Panc1 (cell line): ENCODE measurements around the gene OR4K17. TPM values are rescaled to one million over a fixed set of nuclear protein-coding genes. Genes with fewer than 3 reads are reported as not detected.
A peak's percentile ranks its signal among the peaks of the same experiment; 100 is the strongest.

Experiments used
- ATAC-seq: fragments of 200-7000 bp; cut with Tn5 transposase; 2 replicates; pipeline ENCODE4 v1.9.1; 2020; ENCODE audit warnings: mild to moderate bottlenecking, moderate library complexity
- BruUV-seq: library from RNA; stranded (reverse); fragments of 400-500 nt; replicated peaks from 2 replicates; lab custom pipeline; 2021; lab: Mats Ljungman, UMichigan
- CTCF ChIA-PET: fragments of 300-600 bp; sonication (Branson Sonifier 250); formaldehyde crosslinking; loops from one replicate; lab custom pipeline; 2022; ENCODE audit warnings: antibody characterized with exemption; lab: Charles Lee
- POLR2A ChIA-PET: fragments of 300-600 bp; sonication (Branson Sonifier 250); formaldehyde crosslinking; loops from one replicate; lab custom pipeline; 2022; ENCODE audit warnings: antibody characterized with exemption; lab: Charles Lee
- DNase-seq: peaks from one replicate; pipeline ENCODE4 v3.0.0-alpha.2; 2010; ENCODE audit warnings: low read depth, low spot score
- H3K27ac ChIP-seq: 2 replicates; pipeline ENCODE4 v1.5.1; 2011; ENCODE audit warnings: mild to moderate bottlenecking, low read length, inconsistent platforms
- H3K27me3 ChIP-seq: fragments of 200-500 bp; sonication (Bioruptor generic); 2 replicates; pipeline ENCODE4 v1.6.0; 2014; ENCODE audit warnings: low read length, inconsistent platforms; ENCODE audit not compliant: control insufficient read depth, insufficient read depth
- H3K36me3 ChIP-seq: fragments of 200-500 bp; sonication (Bioruptor generic); 2 replicates; pipeline ENCODE4 v1.5.1; 2014; ENCODE audit warnings: inconsistent platforms, mild to moderate bottlenecking, low read length, moderate library complexity; ENCODE audit not compliant: control insufficient read depth, insufficient read depth
- H3K4me1 ChIP-seq: 2 replicates; pipeline ENCODE4 v1.5.1; 2011; ENCODE audit warnings: inconsistent platforms, mild to moderate bottlenecking, low read length, moderate library complexity; ENCODE audit not compliant: control insufficient read depth, insufficient read depth
- H3K4me3 ChIP-seq, 2 experiments: 2 replicates each; pipeline ENCODE4 v1.5.1; 2011 to 2012; ENCODE audit warnings: low read depth in 2 of 2, low read length in 2 of 2, mild to moderate bottlenecking in 2 of 2, inconsistent platforms in 1 of 2, moderate library complexity in 1 of 2
- H3K9me3 ChIP-seq: fragments of 200-500 bp; sonication (Bioruptor generic); 2 replicates; pipeline ENCODE4 v1.5.1; 2014; ENCODE audit warnings: low read depth, mild to moderate bottlenecking, inconsistent platforms, low read length, moderate library complexity; ENCODE audit not compliant: control insufficient read depth, insufficient read depth
- CTCF ChIP-seq: fragments of 450-650 bp; IDR thresholded peaks from 2 replicates; pipeline ENCODE4 v1.5.1; 2017; ENCODE audit warnings: mild to moderate bottlenecking
- POLR2AphosphoS5 ChIP-seq: IDR thresholded peaks from 2 replicates; pipeline ENCODE4 v1.6.1; 2012; ENCODE audit warnings: mild to moderate bottlenecking, low read depth, low read length, moderate library complexity
- REST ChIP-seq, 2 experiments: IDR thresholded peaks; 2 replicates each; pipeline ENCODE4 v1.6.1; 2011 to 2012; ENCODE audit warnings: low read depth in 2 of 2, control low read depth in 1 of 2, low read length in 1 of 2, mild to moderate bottlenecking in 1 of 2, moderate library complexity in 1 of 2; ENCODE audit not compliant: insufficient read depth in 1 of 2
- SIN3A ChIP-seq: IDR thresholded peaks from 2 replicates; pipeline ENCODE4 v1.6.1; 2012; ENCODE audit warnings: low read depth, mild to moderate bottlenecking, low read length, moderate library complexity, borderline replicate concordance; ENCODE audit not compliant: insufficient read depth
- TCF7L2 ChIP-seq: IDR thresholded peaks from 2 replicates; pipeline ENCODE4 v1.6.1; 2011; ENCODE audit warnings: mild to moderate bottlenecking, low read depth, low read length, inconsistent platforms
- in situ Hi-C: cut with HindIII; loops from 2 replicates; pipeline ENCODE4 v1.10.0; 2016; ENCODE audit warnings: low sequenced_read_pairs, low pct_unique_long_range_greater_than_20kb
- intact Hi-C: fragments of 100-400 bp; cut with micrococcal nuclease; formaldehyde crosslinking; loops from one replicate; pipeline ENCODE4 v1.10.0; 2022; ENCODE audit not compliant: unreplicated experiment
- total RNA-seq: library from RNA; stranded (reverse); gene quantifications from one replicate; pipeline ENCODE4 v1.2.1, GENCODE V29; 2021; ENCODE audit not compliant: unreplicated experiment

The OR4K17 gene
- total RNA-seq, 1 experiment from 2014 or later: not detected

DNA sequence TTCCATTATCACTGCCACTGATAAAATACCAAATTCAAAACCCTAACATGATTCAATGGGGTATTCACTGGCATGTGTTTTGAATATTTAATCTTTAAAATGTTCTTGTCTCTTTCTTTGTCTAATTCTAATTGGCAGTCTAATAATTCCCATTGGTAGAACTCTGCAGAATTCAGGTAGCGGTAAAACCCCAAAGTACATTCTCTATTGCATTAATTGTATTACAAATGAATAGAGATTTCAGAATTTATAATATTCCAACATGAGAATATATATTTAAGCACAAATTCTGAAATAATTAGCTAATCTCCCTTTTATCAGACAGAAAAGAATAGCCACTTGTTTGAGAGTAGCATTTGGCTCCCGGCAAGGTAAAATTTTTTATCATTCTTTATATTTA is 28.0 kb downstream of the OR4K17 start, which contains the start of gene OR4N5:
OR4N5 (plus strand) TSS at position 301 of the 400 bp plus-strand sequence. CDS start 4,916 bp downstream, outside the sequence.
- Histone ChIP-seq H3K36me3 (no peaks in the 10 kb centered on the region), H3K27ac (no peak within 1 kb of the TSS), H3K4me3 (no peak within 1 kb of the TSS), H3K4me1 (no peaks in the 10 kb centered on the region), H3K27me3 (no peaks in the 10 kb centered on the region), H3K9me3 (no peaks in the 10 kb centered on the region)
- in situ Hi-C loops: no loop called here
- ChIA-PET POLR2A (no interaction called here), CTCF (no interaction called here)
- intact Hi-C loops: no loop called here
- ATAC-seq (no peak), DNase-seq (no peak)
- TF ChIP-seq POLR2AphosphoS5: no peak
- TF ChIP-seq CTCF: no peak
- no peak for TF ChIP-seq SIN3A
- TF ChIP-seq REST (IDR thresholded peaks at IDR 0.05; ENCODE audit: insufficient read depth in 1 of 2, low read depth in 2 of 2, low read length in 1 of 2): no peak
- no peak for TF ChIP-seq TCF7L2
- no TSS peak for BruUV-seq

DNA sequence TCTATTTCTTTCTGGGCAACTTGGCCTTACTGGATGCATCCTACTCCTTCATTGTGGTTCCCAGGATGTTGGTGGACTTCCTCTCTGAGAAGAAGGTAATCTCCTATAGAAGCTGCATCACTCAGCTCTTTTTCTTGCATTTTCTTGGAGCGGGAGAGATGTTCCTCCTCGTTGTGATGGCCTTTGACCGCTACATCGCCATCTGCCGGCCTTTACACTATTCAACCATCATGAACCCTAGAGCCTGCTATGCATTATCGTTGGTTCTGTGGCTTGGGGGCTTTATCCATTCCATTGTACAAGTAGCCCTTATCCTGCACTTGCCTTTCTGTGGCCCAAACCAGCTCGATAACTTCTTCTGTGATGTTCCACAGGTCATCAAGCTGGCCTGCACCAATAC is 33.4 kb downstream of the OR4K17 start:
- Histone ChIP-seq H3K4me3 (no peak overlapping the region), H3K27me3 (no peaks in the 10 kb centered on the region), H3K9me3 (no peaks in the 10 kb centered on the region), H3K27ac (no peak overlapping the region), H3K36me3 (no peaks in the 10 kb centered on the region), H3K4me1 (no peaks in the 10 kb centered on the region)
- in situ Hi-C loops: no loop called here
- intact Hi-C loops: no loop called here
- no TSS peak for BruUV-seq
- ATAC-seq: no peak
- peak; percentile 42 for TF ChIP-seq CTCF
- no peak for TF ChIP-seq POLR2AphosphoS5
- TF ChIP-seq REST (IDR thresholded peaks at IDR 0.05; ENCODE audit: insufficient read depth in 1 of 2, low read depth in 2 of 2, low read length in 1 of 2): no peak
- no peak for TF ChIP-seq TCF7L2
- ChIA-PET POLR2A (no interaction called here), CTCF (no interaction called here)
- DNase-seq: no peak
